ENCODE results near the gene SPINK4.

Gene SPINK4

DNA sequence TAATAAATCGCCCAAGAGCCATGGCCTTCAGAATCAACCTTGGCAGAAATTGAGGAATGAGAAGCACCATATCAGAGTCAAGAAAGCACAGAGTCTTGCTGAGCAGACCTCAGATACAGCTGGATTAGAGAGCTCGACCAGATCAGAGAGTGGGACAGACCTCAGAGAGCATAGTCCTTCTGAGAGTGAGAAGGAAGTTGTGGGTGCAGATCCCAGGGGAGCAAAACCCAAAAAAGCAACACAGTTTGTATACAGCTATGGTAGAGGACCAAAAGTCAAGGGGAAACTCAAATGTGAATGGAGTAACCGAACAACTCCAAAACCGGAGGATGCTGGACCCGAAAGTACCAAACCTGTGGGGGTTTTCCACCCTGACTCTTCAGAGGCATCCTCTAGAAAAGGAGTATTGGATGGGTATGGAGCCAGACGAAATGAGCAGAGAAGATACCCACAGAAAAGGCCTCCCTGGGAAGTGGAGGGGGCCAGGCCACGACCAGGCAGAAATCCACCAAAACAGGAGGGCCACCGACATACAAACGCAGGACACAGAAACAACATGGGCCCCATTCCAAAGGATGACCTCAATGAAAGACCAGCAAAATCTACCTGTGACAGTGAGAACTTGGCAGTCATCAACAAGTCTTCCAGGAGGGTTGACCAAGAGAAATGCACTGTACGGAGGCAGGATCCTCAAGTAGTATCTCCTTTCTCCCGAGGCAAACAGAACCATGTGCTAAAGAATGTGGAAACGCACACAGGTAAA is 54.9 kb downstream of the SPINK4 start:
- DNase-seq = no peak

GRCh38 chr9:33295571-33295970 is 55.6 kb downstream of the SPINK4 start:
- no peak for DNase-seq

DNA sequence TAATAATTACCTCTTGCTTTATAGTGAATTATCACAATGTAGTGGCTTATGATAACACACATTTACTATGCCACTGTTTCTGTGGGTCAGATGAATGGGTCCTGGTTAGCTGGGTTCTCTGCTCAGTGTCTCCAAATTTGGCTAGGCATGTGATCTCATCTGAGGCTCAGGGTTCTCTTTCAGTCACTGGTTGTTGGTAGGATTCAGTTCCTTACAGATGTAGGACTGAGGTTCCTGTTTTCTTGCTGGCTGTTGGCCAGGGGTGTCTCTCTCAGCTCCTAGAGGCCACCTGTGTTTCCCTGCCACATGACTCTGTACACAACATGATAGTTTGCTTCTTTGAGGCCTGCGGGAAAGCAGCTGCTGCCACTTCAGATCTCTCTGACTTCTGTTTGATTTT is 57.5 kb downstream of the SPINK4 start:
- DNase-seq = no peak
